Stromal cell of bone marrow (primary cell): ENCODE results near the gene ARSJ.

ENCODE experiments used
- DNase-seq: peaks from one replicate; pipeline ENCODE4 v3.0.0-alpha.2; 2012; ENCODE audit warnings: low read depth

Gene ARSJ

DNA sequence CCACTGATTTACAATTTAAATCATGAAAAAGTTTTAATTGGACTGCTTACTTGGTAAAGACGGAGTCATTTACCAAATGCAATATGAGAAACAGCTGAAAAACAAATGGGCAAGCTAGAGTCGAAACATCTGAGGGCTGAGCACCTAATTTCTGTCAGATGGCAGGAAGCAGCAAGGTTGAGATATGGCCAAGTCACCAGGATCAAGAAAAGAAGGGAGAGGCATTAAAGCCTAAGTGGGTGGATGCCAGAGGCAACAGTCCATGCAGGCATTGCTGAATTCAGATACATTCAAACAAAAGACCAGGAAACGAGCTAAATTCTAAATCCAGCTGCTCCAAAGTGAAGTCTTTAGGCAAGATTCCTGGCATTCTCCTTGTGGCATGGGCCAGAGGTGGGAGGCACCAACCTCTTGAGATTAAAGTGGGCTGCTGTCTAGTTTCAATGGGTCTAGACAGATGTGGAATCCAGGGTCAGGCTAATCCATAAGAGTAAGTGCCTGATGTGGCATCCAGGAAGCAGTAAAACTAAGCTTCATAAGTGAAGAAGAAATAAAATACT is 8.0 kb upstream of the ARSJ start:
- no peak for DNase-seq

DNA sequence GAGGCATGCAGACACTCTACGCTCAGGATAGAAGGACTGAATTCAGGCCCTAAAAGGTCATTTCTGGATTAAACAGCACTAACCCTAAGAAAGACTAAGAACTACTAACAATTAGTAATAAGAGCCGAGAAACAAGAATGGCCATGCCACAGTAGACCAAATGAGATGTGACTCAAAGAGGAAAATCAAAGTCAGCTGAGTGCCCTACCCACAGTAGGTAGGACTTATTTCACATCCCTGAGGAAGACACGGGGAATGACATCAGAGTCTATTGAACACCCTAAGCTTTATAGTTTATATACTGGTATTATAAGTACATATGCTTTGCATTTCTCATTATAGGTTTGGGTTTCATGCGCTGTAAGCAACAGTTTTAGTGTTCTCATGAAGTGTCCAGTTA is 2.7 kb upstream of the ARSJ start:
- no peak for DNase-seq

- DNase-seq: no peak
Observed at GRCh38 chr4:113981591-113981990, 2.1 kb upstream of the ARSJ start.

- DNase-seq: no peak
Observed at GRCh38 chr4:113979905-113980615, 613 bp upstream of the ARSJ start.

GRCh38 chr4:113978561-113979147 is 793 bp downstream of the ARSJ start:
- DNase-seq: no peak

GRCh38 chr4:113978105-113978504 is 1.3 kb downstream of the ARSJ start:
- DNase-seq: no peak

DNA sequence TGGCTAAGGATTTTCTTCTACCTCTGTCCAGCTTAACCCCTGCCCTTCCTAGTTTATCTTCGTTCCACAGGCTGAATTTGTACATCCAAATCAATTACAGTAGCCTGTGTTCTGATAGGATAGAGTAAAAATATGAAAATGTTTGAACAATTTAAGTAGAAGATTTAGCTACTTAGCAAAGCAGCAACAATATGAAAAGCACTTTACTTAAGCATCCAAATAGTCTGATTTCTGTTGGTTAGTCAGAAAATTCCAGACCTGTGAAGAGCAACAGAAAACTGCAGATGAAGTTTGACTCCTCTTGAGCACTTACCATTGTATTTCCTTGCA is 2.0 kb downstream of the ARSJ start:
- DNase-seq: no peak

DNA sequence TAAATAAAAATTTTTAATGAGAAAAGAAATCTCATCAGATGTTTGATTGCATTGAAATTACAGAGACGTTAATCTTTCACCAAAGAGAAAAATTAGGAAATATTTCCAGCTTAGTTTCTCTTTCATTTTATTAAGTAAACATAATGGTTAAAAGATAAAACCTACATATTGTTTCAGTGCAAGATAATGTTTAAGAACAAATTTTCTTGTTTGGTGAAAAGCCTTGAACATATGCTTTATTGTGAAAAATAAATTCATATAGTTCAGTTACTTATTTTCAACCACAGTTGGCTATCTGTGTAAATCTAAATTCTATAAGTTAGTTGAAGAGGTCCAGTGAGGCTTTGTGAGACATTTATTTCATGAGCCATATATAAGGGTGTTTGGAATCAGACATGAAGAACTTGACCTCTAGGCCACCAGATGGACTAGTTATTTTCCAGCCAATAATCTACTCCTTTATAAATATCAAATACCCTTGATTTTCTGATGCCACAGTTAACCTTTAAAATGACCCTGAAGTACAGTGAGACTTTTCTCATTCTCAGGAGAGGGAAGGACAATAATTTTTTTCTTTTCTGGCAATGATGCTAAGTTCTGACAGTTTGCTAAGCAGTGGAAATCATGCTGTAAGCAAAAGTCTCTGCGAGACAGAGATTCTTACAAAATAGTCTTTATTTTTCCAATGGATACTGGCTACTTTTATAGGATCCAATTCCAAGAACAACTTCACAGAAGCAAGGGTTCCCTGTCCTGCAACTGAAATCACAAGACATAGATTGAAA is 2.5 kb downstream of the ARSJ start:
- DNase-seq: no peak

- no peak for DNase-seq
Observed at GRCh38 chr4:113975578-113975977, 3.9 kb downstream of the ARSJ start.

- DNase-seq: no peak
Observed at GRCh38 chr4:113974467-113974866, 5.0 kb downstream of the ARSJ start.

DNA sequence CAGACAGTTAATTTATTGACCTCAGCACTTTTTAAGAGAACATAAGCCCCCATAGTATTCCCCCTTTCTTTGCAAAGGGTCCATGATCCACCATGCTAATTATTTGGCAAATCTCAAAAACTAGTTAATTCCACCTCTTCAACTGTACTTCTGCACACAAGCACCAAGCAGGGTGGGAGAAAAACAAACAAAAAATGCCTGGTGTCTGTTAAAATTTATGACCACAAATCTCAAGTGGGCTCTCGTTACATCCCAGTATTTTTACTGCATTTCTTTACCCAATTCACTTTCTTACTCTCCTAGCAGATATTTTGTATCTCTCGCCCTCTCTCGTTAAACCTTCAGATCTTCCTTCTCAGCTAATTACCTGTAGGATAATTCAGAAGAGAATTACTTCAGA is 6.1 kb downstream of the ARSJ start:
- no peak for DNase-seq

GRCh38 chr4:113972781-113973180 is 6.7 kb downstream of the ARSJ start:
- DNase-seq: no peak

DNA sequence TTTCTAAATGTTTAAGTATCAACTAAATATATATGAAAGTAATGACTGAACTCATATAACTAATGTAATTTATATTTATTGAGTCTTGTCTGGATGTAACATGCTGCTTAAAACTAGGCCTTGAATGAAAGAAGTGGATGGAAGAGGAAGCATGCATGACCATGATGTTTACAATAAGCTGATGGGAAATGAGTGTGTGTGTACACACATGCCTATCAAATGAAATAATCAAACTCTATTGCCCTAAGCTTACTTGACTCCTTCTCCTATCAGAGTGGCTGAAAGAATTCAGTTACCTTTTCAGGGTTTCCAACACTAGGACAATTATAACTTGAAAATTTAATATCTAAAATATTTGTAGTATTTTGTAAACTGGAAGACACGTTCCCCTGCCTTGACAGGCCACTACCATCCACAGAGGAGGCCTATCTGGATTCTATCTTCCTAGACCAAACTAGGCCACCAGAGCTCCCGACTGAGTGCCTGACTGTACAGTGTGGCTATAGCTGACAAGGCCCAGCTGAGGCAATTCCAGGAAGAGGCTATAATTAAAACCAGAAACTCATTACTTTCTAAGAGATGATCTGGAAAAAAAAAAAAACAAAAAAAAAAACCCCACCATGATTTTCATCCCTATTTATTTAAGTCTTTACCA is 7.6 kb downstream of the ARSJ start:
- DNase-seq: no peak

GRCh38 chr4:113969709-113970334 is 9.6 kb downstream of the ARSJ start:
- no peak for DNase-seq

- DNase-seq: no peak
Observed at GRCh38 chr4:113968473-113968872, 11.0 kb downstream of the ARSJ start.

- no peak for DNase-seq
Observed at GRCh38 chr4:113967687-113968086, 11.8 kb downstream of the ARSJ start.

DNA sequence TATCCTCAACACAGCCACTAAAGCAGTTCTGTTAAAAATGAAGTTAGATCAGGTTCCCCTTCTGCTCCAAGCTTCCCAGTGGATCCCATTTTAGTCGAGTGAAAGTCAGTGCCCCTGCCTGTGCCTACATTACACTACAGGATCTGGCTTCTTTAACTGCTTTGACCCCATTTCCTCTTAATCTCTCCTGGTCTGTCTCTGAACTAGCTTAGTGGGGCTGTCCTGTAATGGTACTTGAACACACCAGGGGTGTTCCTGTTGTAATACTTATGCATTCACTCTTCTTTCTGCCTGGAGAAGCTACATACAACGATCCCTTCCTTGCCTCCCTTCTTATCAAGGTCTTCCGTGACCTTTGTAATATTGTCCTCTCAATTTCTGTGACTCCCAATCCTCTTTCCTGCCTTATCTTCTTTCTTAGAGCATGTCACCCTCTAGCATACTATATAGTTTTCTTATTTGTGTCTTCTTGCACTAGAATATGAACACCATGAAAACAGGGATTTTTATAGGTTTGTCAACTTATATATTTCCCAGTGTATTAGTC is 16.7 kb downstream of the ARSJ start:
- DNase-seq: no peak

GRCh38 chr4:113962016-113962347 is 17.5 kb downstream of the ARSJ start:
- DNase-seq: no peak

DNA sequence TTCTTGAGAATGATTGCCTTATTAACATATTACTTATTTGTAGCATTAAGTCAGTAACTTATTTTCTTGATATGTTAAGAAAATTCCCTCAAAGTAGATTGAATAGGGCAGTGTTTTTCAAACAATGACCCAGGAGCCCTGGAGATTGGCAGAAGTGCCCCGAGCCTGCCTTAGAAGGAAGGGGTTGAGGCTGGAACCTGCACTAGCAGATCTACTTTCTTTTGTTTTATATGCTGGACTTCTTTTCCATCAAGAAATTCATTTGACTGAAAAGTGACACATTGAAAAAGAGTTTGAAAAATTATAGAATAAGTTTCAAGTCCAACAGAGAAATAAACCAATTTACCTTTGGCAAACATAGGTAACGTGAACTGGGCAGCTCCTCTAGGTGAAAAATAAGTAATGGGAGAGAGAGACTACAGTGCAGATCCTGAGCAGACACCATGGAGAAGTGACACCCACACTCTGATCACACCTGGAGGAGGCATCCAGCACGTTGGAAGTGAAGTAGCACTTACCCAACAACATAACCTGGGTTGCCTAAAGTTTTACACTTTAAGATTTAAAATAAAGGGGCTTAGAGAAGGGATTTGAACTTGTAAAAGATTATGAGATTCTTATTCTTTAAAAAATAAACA is 18.6 kb downstream of the ARSJ start:
- DNase-seq: no peak

DNA sequence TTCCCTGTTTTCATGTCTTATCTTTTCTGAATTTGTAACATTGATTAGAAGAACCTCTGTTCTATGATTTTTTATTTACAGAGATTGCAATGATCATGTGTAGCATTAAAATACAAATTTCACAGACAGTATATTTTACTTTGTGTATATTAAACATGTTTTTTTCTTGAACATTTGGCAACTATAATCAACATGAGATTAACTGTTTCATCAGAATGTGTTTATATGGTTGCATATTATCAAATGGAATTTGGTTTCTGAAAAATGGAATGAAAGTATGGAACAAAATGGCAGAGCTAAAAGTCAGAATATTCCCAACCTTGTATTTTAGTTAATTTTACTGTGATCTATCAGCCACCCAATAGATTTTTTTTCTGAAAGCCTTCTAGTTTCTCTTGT is 19.9 kb downstream of the ARSJ start:
- DNase-seq: no peak

- DNase-seq: peak; percentile 71
Observed at GRCh38 chr4:113958766-113959538, 20.5 kb downstream of the ARSJ start.
